ENCODE data around the gene WFIKKN1.
A peak's percentile ranks its signal among the peaks of the same experiment; 100 is the strongest.

Gene WFIKKN1

DNA sequence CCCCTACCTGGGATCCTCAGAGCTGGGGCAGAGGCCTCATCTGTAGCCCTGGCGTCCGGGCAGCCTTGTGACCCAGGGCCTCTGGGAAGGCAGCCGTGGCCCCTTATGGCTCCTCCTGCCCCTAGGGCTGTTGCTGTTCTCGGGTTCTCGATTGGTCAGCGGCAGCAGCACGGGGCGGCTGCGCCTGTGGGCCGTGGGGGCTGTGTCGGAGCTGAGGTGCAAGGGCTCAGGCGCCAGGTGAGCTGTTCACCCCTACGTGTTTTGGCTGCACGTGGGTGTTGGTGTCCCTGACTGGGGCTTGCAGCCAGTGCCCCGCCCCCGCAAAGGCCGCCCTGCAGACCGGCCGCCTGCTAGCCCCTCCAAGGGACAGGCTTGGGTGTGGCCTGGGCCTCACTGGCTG is 31.3 kb downstream of the WFIKKN1 start:
- WGBS (ENCODE audit: extremely low coverage, insufficient coverage, insufficient read length): no CpG with 5 or more reads among the region's 19 CpGs
- no peak overlapping the region for H3K9ac ChIP-seq (ENCODE audit: low read length)
- H3K27me3 ChIP-seq (ENCODE audit: insufficient read depth, low read length): no peaks in the 10 kb centered on the region
- H4K8ac ChIP-seq (ENCODE audit: low read depth, low read length): no peak overlapping the region
- no peak overlapping the region for H3K14ac ChIP-seq (ENCODE audit: low read length)
- no peak overlapping the region for H3K4ac ChIP-seq (ENCODE audit: low read depth, low read length)
- no peak overlapping the region for H4K12ac ChIP-seq (ENCODE audit: low read depth, low read length)
- no peak overlapping the region for H3K23ac ChIP-seq (ENCODE audit: low read length)
- H3K79me2 ChIP-seq (ENCODE audit: control insufficient read depth, insufficient read depth, low read length, poor library complexity): no peaks in the 10 kb centered on the region
- no peak overlapping the region for H3K18ac ChIP-seq (ENCODE audit: low read length)
- no peak overlapping the region for H3K4me2 ChIP-seq (ENCODE audit: low read length)
- no peak overlapping the region for H3K27ac ChIP-seq (ENCODE audit: low read depth, low read length)
- no peak overlapping the region for H2BK120ac ChIP-seq (ENCODE audit: insufficient read depth, low read length, poor library complexity)
- no peak overlapping the region for H2BK12ac ChIP-seq (ENCODE audit: low read length)
- H3K79me1 ChIP-seq (ENCODE audit: low read length): no peaks in the 10 kb centered on the region
- H3K4me3 ChIP-seq (ENCODE audit: low read depth, low read length): no peak overlapping the region
- no peak for DNase-seq
- no peak overlapping the region for H2AFZ ChIP-seq (ENCODE audit: insufficient read depth, low read length, poor library complexity)
- no peak overlapping the region for H2BK5ac ChIP-seq (ENCODE audit: low read depth, low read length, poor library complexity)
- H3K4me1 ChIP-seq (ENCODE audit: control insufficient read depth in 1 of 2, insufficient read depth in 2 of 2, low read length in 2 of 2): peaks cover 6 to 8% of the 10 kb centered on the region in 2 experiments
- no peak overlapping the region for H4K91ac ChIP-seq (ENCODE audit: low read depth, low read length)
- H3K36me3 ChIP-seq (ENCODE audit: control insufficient read depth in 1 of 2, insufficient read depth in 2 of 2, low read length in 2 of 2): peaks cover 17 to 31% of the 10 kb centered on the region in 2 experiments
- H3K9me3 ChIP-seq (ENCODE audit: insufficient read depth, low read depth, low read length): no peaks in the 10 kb centered on the region
- H2AK5ac ChIP-seq (ENCODE audit: low read length): no peak overlapping the region

DNA sequence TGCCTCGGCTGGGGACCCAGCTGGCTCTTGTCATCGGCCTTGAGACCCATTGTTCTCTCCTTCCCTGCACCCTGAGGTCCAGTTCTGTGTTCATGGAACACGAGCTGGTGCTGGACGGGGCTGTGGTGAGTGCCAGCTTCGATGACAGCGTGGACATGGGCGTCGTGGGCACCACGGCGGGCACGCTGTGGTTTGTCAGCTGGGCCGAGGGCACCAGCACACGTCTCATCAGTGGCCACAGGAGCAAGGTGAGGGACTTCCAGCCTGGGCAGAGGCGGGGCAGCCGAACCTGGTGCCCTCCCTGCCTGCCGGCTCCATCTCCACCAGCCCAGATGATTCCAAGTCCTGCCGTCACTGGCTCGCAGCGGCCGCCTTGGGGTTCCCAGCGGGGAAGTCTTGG is 31.8 kb downstream of the WFIKKN1 start:
- peaks cover 6 to 8% of the 10 kb centered on the region in 2 experiments for H3K4me1 ChIP-seq (ENCODE audit: control insufficient read depth in 1 of 2, insufficient read depth in 2 of 2, low read length in 2 of 2)
- H3K27me3 ChIP-seq (ENCODE audit: insufficient read depth, low read length): no peaks in the 10 kb centered on the region
- H3K27ac ChIP-seq (ENCODE audit: low read depth, low read length): no peak overlapping the region
- H2BK5ac ChIP-seq (ENCODE audit: low read depth, low read length, poor library complexity): no peak overlapping the region
- no peaks in the 10 kb centered on the region for H3K79me1 ChIP-seq (ENCODE audit: low read length)
- H4K8ac ChIP-seq (ENCODE audit: low read depth, low read length): no peak overlapping the region
- H3K14ac ChIP-seq (ENCODE audit: low read length): no peak overlapping the region
- no peak overlapping the region for H4K12ac ChIP-seq (ENCODE audit: low read depth, low read length)
- H3K9me3 ChIP-seq (ENCODE audit: insufficient read depth, low read depth, low read length): no peaks in the 10 kb centered on the region
- no peak overlapping the region for H3K23ac ChIP-seq (ENCODE audit: low read length)
- H3K79me2 ChIP-seq (ENCODE audit: control insufficient read depth, insufficient read depth, low read length, poor library complexity): no peaks in the 10 kb centered on the region
- DNase-seq: no peak
- H3K18ac ChIP-seq (ENCODE audit: low read length): no peak overlapping the region
- H3K4me2 ChIP-seq (ENCODE audit: low read length): no peak overlapping the region
- no peak overlapping the region for H4K91ac ChIP-seq (ENCODE audit: low read depth, low read length)
- H2BK12ac ChIP-seq (ENCODE audit: low read length): no peak overlapping the region
- no peak overlapping the region for H3K4me3 ChIP-seq (ENCODE audit: low read depth, low read length)
- H3K9ac ChIP-seq (ENCODE audit: low read length): no peak overlapping the region
- H2AFZ ChIP-seq (ENCODE audit: insufficient read depth, low read length, poor library complexity): no peak overlapping the region
- no peak overlapping the region for H3K4ac ChIP-seq (ENCODE audit: low read depth, low read length)
- peaks cover 17 to 27% of the 10 kb centered on the region in 2 experiments for H3K36me3 ChIP-seq (ENCODE audit: control insufficient read depth in 1 of 2, insufficient read depth in 2 of 2, low read length in 2 of 2)
- no peak overlapping the region for H2AK5ac ChIP-seq (ENCODE audit: low read length)
- WGBS (ENCODE audit: extremely low coverage, insufficient coverage, insufficient read length): no CpG with 5 or more reads among the region's 21 CpGs
- no peak overlapping the region for H2BK120ac ChIP-seq (ENCODE audit: insufficient read depth, low read length, poor library complexity)

DNA sequence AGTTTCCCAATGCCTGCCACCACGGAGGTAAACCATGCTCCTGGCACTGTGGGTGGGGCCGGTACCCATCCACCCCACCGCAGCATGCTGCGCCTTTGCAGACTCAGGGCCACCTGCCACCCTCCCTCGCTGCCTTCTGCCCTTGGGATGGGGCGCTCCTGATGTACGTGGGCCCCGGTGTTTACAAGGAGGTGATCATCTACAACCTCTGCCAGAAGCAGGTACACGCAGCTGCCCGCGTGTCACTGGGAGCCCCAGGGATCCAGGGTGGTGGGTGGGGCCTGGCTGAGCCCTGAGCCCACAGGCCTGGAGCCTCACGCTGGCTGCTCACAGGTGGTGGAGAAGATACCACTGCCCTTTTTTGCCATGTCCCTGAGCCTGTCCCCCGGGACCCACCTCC is 35.8 kb downstream of the WFIKKN1 start:
- H3K14ac ChIP-seq (ENCODE audit: low read length): no peak overlapping the region
- H3K79me2 ChIP-seq (ENCODE audit: control insufficient read depth, insufficient read depth, low read length, poor library complexity): peaks cover 8% of the 10 kb centered on the region
- no peak overlapping the region for H4K12ac ChIP-seq (ENCODE audit: low read depth, low read length)
- no peak for DNase-seq
- H3K4me1 ChIP-seq (ENCODE audit: control insufficient read depth in 1 of 2, insufficient read depth in 2 of 2, low read length in 2 of 2): peaks cover 7% of the 10 kb centered on the region in 2 experiments
- H2AK5ac ChIP-seq (ENCODE audit: low read length): no peak overlapping the region
- H3K36me3 ChIP-seq (ENCODE audit: control insufficient read depth in 1 of 2, insufficient read depth in 2 of 2, low read length in 2 of 2): peaks cover 28 to 42% of the 10 kb centered on the region in 2 experiments
- H3K18ac ChIP-seq (ENCODE audit: low read length): no peak overlapping the region
- H3K23ac ChIP-seq (ENCODE audit: low read length): no peak overlapping the region
- no peak overlapping the region for H4K8ac ChIP-seq (ENCODE audit: low read depth, low read length)
- no peak overlapping the region for H2BK5ac ChIP-seq (ENCODE audit: low read depth, low read length, poor library complexity)
- H3K27me3 ChIP-seq (ENCODE audit: insufficient read depth, low read length): no peaks in the 10 kb centered on the region
- H3K4ac ChIP-seq (ENCODE audit: low read depth, low read length): no peak overlapping the region
- H2AFZ ChIP-seq (ENCODE audit: insufficient read depth, low read length, poor library complexity): no peak overlapping the region
- WGBS (ENCODE audit: extremely low coverage, insufficient coverage, insufficient read length): no CpG with 5 or more reads among the region's 13 CpGs
- H4K91ac ChIP-seq (ENCODE audit: low read depth, low read length): no peak overlapping the region
- H3K4me2 ChIP-seq (ENCODE audit: low read length): no peak overlapping the region
- no peak overlapping the region for H3K27ac ChIP-seq (ENCODE audit: low read depth, low read length)
- H3K9ac ChIP-seq (ENCODE audit: low read length): no peak overlapping the region
- no peak overlapping the region for H3K4me3 ChIP-seq (ENCODE audit: low read depth, low read length)
- no peak overlapping the region for H2BK120ac ChIP-seq (ENCODE audit: insufficient read depth, low read length, poor library complexity)
- H3K79me1 ChIP-seq (ENCODE audit: low read length): peaks cover 5% of the 10 kb centered on the region
- no peak overlapping the region for H2BK12ac ChIP-seq (ENCODE audit: low read length)
- H3K9me3 ChIP-seq (ENCODE audit: insufficient read depth, low read depth, low read length): no peaks in the 10 kb centered on the region

DNA sequence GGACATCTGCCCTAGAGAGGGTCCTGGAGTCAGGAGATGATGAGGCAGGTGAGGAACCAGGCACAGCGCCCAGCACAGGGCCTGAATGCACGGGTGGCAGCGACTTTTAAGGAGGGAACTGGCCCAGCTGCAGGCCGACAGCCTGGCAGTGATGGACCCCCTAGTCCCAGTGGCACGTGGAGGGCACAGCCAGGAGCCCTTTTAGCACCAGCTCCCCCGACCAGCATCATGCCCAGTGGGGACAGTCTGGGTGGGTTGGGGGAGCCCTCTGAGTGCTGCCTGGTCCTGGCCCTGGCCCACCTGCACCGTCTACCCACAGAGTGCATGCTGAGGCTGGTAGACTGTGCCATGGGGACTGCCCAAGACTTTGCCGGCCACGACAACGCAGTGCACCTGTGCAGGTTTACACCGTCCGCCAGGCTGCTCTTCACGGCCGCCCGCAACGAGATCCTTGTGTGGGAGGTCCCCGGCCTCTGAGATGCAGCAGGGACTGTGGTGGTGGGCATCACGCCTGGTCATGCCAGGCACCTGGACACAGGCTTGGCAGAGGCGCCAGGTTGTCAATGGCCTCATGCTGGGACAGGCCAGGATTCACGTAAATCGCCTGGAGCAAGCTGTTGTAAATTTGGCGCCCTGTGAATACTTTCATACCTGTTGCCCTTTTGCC is 36.5 kb downstream of the WFIKKN1 start:
- H3K79me2 ChIP-seq (ENCODE audit: control insufficient read depth, insufficient read depth, low read length, poor library complexity): peaks cover 8% of the 10 kb centered on the region
- H3K14ac ChIP-seq (ENCODE audit: low read length): no peak overlapping the region
- H3K4ac ChIP-seq (ENCODE audit: low read depth, low read length): no peak overlapping the region
- no peak overlapping the region for H3K23ac ChIP-seq (ENCODE audit: low read length)
- H4K8ac ChIP-seq (ENCODE audit: low read depth, low read length): peak overlapping the region; percentile 30
- no peak overlapping the region for H3K18ac ChIP-seq (ENCODE audit: low read length)
- no peak overlapping the region for H3K4me3 ChIP-seq (ENCODE audit: low read depth, low read length)
- no peak overlapping the region for H3K4me2 ChIP-seq (ENCODE audit: low read length)
- H3K27ac ChIP-seq (ENCODE audit: low read depth, low read length): no peak overlapping the region
- no peak overlapping the region for H2BK5ac ChIP-seq (ENCODE audit: low read depth, low read length, poor library complexity)
- peak overlapping the region; percentile 5 for H2BK12ac ChIP-seq (ENCODE audit: low read length)
- peak overlapping the region; percentile 10 for H2AK5ac ChIP-seq (ENCODE audit: low read length)
- no peaks in the 10 kb centered on the region for H3K27me3 ChIP-seq (ENCODE audit: insufficient read depth, low read length)
- peak overlapping the region; percentile 36 for H4K12ac ChIP-seq (ENCODE audit: low read depth, low read length)
- no peak overlapping the region for H2AFZ ChIP-seq (ENCODE audit: insufficient read depth, low read length, poor library complexity)
- no peak for DNase-seq
- H2BK120ac ChIP-seq (ENCODE audit: insufficient read depth, low read length, poor library complexity): no peak overlapping the region
- no peak overlapping the region for H3K9ac ChIP-seq (ENCODE audit: low read length)
- H3K79me1 ChIP-seq (ENCODE audit: low read length): peaks cover 5% of the 10 kb centered on the region
- H3K4me1 ChIP-seq (ENCODE audit: control insufficient read depth in 1 of 2, insufficient read depth in 2 of 2, low read length in 2 of 2): peaks cover 7% of the 10 kb centered on the region in 2 experiments
- H3K9me3 ChIP-seq (ENCODE audit: insufficient read depth, low read depth, low read length): no peaks in the 10 kb centered on the region
- H4K91ac ChIP-seq (ENCODE audit: low read depth, low read length): no peak overlapping the region
- no CpG with 5 or more reads among the region's 22 CpGs for WGBS (ENCODE audit: extremely low coverage, insufficient coverage, insufficient read length)
- H3K36me3 ChIP-seq (ENCODE audit: control insufficient read depth in 1 of 2, insufficient read depth in 2 of 2, low read length in 2 of 2): peaks cover 34 to 42% of the 10 kb centered on the region in 2 experiments
